Measurements from ENCODE around the gene TGFBRAP1.
A peak's percentile ranks its signal among the peaks of the same experiment; 100 is the strongest.

Gene TGFBRAP1

DNA sequence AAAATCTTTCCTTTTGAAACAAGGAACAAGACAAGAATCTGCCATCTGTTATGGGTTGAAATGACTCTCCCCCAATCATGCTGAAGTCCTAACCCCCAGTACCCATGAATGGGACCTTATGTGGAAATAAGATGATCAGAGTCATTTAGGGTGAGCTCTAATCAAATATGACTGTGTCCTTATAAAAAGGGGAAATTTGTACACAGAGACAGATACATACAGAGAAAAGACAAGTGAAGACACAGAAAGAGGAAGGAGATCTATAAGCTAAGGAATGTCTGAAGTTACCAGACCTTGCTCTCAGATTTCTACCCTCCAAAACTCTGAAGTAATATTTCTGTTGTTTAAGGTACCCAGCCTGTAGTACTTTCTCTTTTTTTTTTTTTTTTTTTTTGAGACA, 15.7 kb downstream of the TGFBRAP1 start:
- no peak for DNase-seq (ENCODE audit: low spot score)

DNA sequence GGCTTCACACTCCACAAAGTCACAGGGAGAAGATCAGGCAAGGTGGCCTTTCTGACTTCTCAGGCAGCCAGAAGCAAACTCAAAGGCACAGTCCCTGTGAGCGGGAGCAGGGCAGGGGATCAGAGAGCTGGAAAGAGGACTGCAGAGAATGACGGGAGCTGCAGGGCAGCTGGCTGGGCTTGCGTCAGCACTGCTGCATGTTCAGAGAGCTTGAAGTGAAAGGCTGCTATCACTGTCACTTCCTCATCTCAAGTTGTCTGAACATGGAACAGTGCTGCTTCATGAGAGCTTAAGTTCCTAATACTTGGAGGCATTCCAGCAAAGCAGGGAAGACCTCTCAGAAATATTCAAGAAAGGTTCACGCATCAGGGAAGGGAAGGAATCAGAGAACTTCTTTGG, 20.4 kb downstream of the TGFBRAP1 start:
- DNase-seq (ENCODE audit: low spot score) = no peak

DNA sequence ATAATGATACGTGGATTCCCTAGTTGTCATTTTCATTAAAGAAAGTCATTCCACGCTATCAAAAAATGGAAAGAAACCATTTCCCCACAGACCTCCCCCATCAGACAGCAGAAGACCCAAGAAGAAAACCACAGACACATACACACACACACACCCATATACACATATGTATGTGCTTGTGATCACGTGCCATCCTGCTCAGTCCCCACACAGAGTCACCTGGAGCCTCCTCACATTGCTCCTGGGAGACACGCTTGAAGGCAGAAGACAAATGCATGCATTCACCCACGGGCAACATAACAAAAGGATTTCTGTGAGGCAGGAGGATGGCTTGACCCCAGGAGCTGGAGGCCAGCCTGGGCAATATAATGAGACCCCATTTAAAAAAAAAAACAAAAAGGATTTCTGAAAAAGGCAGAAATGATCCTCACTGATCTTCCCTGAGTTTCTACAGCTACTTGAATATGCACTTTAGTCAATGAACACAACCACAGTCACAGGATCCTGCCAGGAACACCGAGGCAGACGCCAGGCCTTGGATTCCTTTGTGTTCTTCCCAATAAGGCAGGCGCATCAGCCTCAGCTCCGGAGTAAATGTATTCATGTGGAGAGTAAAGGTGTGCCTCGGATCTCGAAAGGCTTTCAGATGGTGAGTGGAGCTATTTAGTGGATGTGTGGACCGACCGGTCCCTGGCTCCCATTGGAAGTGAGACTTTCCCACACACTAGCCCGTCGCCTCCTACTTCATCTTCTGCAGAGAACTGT, 21.0 kb downstream of the TGFBRAP1 start:
- DNase-seq (ENCODE audit: low spot score) = no peak

DNA sequence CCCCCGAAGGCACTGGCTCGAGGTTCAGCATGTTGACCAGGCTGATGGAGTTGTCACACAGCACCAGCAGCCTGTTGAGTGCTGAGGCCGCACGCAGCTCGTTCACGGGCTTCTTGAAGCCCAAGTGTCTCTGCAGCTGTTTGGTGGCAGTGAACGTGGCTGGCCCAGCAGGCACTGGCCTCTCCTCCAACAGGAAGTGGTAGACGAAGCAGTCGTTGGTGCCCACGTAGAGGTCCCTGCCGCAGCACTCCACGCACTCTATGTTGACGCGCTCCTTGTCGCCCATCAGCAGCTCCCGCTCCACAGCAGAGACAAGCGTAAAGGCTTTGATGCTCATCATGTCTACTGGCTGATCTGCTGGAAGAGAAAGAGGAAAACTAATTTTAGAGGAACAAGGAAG, 21.6 kb downstream of the TGFBRAP1 start:
- DNase-seq (ENCODE audit: low spot score) = no peak

DNA sequence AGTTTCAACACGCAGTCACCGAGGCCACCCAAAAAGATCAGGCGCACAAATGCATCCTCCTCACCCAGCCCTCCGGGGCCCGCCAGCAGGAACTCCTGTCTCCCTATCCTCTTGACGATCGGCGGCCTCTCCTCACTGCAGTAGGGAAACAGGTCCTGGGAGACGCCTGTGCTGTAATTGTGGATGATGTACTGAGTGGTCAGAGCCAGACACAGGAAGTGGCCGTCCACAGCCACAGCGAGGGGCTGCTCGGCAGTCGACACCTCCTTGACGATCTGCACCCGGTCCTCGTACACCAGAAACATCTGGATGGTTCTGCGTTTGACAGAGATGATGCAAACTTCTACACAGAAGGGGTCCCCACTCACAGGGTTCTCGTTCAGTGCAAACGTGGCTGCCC, 22.0 kb downstream of the TGFBRAP1 start:
- no peak for DNase-seq (ENCODE audit: low spot score)

DNA sequence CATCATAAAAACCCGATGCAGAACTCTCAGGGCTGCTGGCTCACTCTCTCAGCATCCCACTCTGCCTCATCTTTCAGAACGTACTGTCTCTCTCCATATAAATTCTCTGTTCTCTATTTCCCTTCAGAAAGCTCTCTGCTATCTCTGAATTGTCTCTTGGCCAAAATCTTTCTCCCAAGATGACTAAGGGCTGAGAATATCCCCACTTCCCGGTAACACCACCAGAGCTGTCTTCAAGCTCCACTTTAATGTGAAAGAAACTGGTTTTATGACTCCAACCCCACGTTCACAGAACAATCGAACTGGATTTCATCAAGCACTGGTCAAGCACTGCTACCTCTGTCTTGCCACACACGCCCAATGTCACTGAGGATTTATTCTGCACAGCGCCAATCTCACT, 22.4 kb downstream of the TGFBRAP1 start:
- no peak for DNase-seq (ENCODE audit: low spot score)

DNA sequence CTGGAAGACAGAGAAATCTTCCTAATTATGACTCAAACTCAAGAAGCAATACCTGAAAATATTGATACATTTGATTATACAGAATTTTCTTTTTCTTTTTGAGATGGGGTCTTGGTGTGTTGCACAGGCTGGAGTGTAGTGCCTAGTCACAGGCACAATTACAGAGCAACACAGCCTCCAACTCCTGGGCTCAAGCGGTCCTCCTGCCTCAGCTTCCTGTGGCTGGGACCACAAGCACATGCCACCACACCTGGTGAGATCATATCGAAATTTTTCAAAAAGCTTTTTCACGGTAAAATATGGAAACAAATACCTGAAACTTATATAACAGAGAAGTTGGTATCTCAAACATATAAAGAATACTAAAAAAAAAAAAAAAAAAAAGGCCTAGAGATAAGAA, 27.9 kb downstream of the TGFBRAP1 start:
- DNase-seq (ENCODE audit: low spot score) = no peak

DNA sequence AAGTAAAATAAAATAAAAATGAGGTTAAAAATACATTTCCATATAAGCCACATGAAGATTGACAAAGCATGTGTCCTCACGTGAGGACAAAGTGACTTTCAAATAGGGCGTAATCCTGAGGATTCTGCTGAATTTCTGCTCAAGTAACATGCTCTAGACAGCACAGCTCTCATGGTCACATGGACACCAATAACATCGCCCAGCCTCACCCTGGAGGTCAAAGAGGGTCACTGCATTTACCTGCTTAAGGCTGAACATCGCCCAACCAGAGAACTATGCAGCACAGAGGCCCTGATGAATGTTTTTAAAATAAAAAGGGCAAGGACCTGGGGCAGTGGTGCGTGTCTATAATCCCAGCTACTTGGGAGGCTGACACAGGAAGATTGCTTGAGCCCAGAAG, 30.2 kb downstream of the TGFBRAP1 start:
- peak; percentile 49 for DNase-seq (ENCODE audit: low spot score)

DNA sequence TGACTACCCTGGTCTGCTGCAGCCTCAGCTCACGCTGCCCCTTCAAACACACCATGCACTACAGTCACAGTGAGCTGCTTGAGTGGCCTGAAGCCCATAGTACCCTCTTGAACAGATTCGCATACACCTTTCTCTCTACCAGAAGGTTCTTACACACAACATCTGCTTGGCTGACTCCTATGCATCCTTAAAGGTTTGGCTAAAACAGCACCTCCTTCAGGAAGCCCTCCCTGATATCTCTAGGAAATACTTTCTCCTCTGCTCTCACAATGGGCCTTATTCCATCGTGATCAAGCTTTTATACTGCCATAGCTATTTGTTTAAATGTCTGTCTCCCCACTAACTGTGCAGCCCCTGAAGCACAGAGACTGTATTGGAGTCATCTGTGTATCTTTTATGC, 31.5 kb downstream of the TGFBRAP1 start:
- no peak for DNase-seq (ENCODE audit: low spot score)

DNA sequence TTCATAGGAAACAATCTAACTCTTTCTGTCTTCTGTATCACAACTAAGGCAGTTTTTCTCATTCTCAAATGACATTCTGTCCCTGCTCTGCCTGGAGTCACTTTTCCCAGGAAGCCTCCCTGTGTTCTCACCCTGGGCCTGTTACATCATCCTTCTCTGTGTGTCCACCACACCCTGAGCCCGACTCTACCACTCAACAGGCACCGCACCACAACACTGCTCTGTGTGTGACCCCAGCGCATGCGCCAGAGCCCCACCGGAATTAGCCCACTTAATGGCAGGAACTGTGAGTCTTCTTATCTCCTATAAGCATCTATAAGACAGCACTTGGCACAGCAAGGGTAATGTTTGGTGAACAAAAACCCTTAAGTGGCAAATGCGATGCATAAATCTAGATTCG, 32.3 kb downstream of the TGFBRAP1 start:
- no peak for DNase-seq (ENCODE audit: low spot score)

DNA sequence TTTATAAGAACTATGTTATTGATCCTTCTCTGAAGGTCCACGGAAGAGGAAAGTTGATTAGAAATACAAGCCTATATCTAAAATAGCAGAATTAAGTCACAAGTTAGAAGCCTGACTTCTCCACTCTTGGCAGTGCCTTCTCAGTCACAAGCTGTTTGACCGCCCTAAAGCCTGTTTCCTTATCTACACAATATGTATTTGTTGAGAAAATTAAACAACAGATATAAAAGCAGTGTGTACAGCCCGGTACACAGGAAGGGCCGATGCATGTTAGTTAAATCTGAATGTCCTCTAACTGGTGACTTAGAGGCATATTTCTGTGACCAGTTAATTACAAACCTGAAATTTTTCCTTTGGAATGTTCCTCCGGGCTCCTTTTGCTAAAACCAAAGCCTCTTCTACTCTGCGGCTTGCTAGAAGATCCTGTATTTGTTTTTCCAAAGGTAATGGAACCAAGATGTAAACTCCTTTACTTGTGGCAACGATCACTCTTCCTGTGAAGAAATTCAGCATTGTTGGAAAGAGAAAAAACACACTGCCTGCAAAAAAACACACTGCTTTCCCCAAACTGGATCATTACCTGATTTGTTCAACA, 33.4 kb downstream of the TGFBRAP1 start:
- no peak for DNase-seq (ENCODE audit: low spot score)

DNA sequence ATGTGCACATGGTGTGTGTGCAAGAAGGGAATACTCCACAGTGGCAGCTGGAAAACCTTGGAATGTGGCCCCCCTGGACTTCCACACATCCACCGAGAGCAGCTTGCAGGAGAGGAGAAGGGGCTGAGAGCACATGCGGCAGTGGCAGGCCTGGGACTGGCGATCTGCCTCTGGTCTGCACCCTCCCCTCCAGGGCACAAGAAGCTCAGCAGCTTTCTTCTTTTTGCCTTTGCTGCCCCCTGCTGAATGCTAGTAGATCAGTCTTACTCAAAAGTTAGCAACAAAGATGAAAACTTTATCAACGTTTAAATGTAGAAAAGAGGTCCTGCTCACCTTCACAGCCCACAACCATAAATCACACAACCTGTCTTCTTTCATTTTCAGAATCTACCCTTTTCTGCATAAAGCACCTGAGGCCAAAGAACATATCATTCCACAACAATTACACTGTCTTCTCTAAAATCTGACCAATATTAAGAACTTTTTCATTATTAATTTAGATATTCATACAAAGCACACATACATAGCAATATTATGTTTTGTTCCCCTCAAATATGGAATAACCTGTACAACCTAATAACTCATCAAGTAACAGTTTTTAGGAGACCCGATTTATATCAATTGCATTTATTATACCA, 34.6 kb downstream of the TGFBRAP1 start:
- DNase-seq (ENCODE audit: low spot score) = peak; percentile 75

DNA sequence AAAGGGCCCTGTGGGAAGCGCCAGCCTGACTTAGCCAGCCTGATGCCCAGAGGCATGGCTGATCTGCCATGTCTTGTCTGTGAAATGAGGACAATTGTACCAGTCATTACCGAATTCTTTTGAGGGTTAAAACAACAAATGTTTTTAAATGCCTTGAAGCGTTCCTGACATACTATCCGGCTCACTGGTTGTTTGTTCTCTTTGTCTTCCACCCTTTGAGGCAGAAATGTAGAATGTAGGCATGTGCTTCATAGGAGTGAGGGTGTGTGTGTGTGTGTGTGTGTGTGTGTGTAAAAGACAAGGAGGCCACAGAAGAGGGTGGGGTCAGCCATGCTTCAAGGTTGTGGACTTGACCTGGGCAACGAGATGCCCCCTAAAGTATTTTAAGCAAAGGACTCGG, 35.5 kb downstream of the TGFBRAP1 start:
- DNase-seq (ENCODE audit: low spot score) = no peak

DNA sequence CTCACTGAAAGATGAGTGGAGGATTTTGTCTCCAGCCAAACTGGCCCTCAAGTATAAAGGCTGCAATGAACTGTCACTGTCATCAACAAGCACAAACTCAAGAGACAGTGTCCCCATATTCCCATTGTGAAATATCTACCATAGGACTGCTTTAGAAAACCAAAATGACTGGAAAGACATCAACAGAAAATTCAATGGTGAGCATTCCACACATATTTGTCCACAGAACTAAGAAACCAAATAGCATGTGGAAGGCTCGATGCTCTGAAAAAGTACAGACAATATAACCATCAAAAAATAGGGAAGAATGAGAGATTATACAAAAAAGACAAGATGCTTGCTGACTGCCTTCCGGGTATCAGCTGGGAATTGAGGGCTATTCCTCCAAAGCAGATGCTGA, 37.6 kb downstream of the TGFBRAP1 start:
- DNase-seq (ENCODE audit: low spot score) = no peak

DNA sequence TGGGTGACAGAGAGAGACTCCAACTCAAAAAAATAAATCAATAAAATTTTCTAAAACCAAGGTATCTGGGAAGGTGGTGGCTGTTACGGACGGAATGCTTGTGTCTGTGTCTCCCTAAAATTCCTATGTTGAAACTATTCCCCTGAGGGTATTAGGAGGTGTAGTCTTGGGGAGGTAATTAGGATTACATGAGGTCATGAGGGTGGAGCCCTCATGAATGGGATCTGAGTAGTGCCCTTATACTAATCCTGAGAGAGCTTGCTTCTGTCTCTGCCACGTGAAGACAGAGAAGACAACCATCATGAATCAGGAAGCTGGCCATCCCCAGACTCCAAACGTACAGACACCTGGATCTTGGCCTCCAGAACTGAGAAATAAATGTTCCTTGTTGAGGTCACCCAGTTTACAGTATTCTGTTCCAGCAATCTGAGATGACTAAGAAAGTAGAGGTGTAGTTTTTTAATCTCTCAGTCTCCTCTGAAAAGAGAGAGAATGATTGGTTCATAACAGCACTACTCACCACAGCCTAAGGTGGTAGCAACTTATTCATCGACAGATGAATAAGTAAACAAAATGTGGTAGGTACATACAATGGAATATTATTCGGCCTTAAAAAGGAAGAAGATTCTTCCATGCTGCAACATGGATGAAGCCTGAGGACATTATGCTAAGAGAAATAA, 38.4 kb downstream of the TGFBRAP1 start:
- DNase-seq (ENCODE audit: low spot score) = no peak

DNA sequence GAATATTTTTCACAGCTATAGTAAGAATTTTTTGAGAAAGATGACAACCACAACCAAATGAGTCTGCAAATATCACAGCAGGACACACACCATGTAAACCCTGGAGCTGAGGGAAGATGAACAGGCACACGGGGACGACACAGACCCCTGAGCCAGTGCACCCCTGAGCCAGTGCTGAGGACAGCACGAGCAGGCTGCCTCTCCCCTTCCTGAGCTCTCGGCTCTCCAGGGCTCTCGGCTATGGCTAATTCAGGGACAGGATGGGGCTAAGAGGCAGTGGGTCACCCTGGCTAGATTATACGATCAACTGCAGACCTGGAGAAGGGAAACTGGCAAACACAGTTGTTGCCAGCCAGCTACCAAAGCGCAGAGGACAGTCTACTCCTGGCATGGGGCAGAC, 41.4 kb downstream of the TGFBRAP1 start:
- no peak for DNase-seq (ENCODE audit: low spot score)

DNA sequence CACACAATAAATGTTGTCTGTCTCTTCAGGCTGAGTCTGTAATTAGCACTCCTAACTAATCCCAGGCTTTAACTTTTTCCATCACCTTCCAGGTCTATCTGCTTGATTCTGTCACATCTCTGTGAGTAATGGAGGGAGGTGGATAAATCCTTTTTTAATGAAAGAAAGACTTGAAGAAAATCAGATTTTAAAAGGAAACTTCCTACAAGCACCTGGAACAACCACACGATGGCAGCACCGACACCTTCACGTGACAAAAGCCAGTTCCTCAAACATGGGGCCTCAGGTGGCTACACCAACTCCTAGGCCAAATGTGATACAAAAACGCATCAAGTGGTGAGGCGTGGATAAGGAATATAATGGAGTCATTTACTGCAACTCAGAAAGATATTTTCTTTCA, 41.8 kb downstream of the TGFBRAP1 start:
- DNase-seq (ENCODE audit: low spot score) = peak; percentile 58

DNA sequence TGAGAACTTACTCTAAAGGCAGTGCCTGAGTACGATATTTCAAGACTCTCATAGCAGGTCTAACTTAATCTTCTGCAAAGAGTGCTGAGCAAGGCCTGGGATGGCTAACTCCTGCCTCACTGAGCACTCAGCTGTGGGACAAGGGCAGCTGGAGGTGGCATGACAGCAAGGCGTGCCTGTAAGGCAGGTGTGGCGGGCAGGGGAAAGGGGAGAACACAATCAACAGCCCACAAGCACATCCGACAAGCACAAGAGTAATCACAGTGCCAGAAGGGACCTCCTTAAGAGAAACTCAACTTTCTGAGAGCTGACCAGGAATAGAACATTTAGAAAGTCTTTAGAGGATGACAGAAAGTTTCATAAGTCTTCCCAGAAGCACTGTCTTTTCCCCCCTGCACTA, 46.0 kb downstream of the TGFBRAP1 start:
- no peak for DNase-seq (ENCODE audit: low spot score)

DNA sequence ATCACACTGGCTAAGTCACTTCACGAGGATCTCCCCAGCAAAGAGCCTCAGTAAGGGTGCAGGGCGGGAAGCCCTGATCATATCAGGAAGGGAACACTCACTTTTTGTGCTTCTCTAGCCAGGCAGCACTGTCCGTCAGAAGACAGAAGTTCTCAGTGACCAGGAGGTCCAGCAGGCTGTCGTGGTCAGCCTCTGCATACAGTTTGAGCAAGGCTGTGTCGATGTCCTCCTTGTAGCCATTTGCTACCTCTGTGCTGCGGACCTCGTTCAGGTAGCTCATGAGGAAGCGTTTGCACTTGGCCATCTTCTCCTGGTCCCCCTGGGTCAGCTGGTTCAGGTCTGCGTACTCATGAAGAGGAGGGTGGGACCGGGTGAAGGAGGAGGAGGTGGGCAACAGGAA, 49.3 kb downstream of the TGFBRAP1 start:
- DNase-seq (ENCODE audit: low spot score) = no peak

DNA sequence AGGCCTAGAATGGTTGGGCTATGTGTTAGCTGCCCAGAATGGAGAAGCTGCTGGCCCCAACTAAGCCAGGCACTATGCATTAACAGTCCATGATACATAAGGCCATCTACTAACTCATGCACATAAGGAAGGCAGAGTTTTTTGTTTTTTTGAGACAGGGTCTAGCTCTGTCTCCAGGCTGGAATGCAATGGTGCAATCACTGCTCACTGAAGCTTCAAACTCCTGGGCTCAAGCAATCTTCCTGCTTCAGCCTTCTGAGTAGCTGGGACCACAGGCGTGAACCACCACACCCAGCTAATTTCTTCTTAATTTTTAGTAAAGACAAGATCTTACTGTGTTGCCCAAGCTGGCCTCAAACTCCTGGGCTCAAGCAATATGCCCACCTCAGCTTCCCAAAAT, 50.4 kb downstream of the TGFBRAP1 start:
- DNase-seq (ENCODE audit: low spot score) = no peak

DNA sequence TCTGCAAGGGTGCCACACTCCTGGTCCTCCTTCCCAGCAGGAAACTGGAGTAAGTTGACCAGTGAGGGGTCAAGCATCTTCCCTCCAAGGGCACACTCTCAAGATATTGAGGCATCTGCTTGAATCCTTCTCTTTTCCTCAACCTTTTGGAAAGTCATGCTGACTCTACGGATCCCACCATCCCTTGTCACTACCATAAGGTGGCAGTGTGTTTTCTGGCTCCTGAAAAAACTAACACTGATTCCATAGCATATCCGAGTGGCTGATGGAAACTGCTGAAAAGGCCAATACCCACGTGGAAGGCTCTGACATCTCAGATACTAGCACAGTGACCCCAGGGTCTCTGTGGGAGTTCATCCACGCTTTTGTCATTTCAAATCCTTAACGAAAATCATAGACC, 50.9 kb downstream of the TGFBRAP1 start:
- DNase-seq (ENCODE audit: low spot score) = no peak

DNA sequence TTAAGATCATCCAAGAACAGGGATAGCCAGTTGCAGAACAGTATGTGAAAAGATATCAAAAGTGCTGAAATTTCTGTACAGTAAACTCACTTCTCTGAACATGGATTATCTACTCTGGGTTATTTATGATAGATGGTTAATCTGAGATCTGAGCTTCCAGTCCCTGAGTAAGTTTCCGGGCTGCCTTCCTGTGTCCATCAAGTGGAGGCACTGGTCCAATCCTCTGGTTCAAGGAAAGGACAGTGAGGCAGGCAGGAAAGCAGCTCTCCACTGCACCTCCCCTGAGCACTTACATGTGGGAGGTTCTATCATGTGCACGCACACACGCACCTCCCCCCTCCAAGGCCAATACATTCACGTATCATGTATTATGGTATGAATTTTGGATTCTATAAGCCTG, 55.5 kb downstream of the TGFBRAP1 start:
- DNase-seq (ENCODE audit: low spot score) = no peak

DNA sequence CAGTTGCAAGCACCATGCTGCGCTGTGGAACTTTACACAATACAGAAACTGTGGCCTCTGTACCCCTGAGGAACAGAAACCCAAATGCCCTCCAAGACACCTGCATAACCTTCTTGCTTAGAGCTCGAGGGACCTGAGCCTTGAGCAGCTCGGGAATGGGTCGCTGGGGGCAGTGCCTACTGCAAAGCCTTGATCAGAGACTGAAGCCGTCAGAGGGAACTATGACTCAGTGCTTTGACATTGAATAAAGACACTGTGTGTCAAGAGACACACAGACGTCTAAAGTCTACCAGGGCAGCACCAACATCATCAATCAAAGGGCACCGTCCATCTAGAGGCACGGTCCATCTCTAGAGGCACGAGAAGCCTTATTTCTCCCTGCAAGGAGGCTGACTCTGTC, 57.4 kb downstream of the TGFBRAP1 start:
- DNase-seq (ENCODE audit: low spot score) = no peak

All from NAMALWA (cell line).